Measurements from ENCODE around the gene PLEKHN1.
"Not testable (repeated sequence)": the region's sequence is repeated elsewhere in the genome, so short reads cannot be mapped to it uniquely, and the experiment has no call there.

PLEKHN1 gene

GRCh38 chr1:1013105-1013921 lies 47.0 kb downstream of the PLEKHN1 start, which contains the start of gene ISG15:
TSS of gene ISG15 (plus strand) at chr1:1013497. CDS start at chr1:1013574, 77 bp downstream.
- H3K4me3 ChIP-seq (ENCODE audit: low read depth, low read length) = peak within 1 kb of the TSS; percentile 85
- peak; percentile 78 for DNase-seq
- H3K36me3 ChIP-seq = no peaks in the 10 kb centered on the region
- H3K27me3 ChIP-seq = no peaks in the 10 kb centered on the region
- peaks cover 5% of the 10 kb centered on the region; the same call in 1 of the 2 replicates for H3K4me1 ChIP-seq
- no peaks in the 10 kb centered on the region for H3K9me3 ChIP-seq
- TF ChIP-seq, protein P1, sequence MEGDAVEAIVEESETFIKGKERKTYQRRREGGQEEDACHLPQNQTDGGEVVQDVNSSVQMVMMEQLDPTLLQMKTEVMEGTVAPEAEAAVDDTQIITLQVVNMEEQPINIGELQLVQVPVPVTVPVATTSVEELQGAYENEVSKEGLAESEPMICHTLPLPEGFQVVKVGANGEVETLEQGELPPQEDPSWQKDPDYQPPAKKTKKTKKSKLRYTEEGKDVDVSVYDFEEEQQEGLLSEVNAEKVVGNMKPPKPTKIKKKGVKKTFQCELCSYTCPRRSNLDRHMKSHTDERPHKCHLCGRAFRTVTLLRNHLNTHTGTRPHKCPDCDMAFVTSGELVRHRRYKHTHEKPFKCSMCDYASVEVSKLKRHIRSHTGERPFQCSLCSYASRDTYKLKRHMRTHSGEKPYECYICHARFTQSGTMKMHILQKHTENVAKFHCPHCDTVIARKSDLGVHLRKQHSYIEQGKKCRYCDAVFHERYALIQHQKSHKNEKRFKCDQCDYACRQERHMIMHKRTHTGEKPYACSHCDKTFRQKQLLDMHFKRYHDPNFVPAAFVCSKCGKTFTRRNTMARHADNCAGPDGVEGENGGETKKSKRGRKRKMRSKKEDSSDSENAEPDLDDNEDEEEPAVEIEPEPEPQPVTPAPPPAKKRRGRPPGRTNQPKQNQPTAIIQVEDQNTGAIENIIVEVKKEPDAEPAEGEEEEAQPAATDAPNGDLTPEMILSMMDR (IDR thresholded peaks at IDR 0.05; ENCODE audit: low read depth, low read length) = no peak

DNA sequence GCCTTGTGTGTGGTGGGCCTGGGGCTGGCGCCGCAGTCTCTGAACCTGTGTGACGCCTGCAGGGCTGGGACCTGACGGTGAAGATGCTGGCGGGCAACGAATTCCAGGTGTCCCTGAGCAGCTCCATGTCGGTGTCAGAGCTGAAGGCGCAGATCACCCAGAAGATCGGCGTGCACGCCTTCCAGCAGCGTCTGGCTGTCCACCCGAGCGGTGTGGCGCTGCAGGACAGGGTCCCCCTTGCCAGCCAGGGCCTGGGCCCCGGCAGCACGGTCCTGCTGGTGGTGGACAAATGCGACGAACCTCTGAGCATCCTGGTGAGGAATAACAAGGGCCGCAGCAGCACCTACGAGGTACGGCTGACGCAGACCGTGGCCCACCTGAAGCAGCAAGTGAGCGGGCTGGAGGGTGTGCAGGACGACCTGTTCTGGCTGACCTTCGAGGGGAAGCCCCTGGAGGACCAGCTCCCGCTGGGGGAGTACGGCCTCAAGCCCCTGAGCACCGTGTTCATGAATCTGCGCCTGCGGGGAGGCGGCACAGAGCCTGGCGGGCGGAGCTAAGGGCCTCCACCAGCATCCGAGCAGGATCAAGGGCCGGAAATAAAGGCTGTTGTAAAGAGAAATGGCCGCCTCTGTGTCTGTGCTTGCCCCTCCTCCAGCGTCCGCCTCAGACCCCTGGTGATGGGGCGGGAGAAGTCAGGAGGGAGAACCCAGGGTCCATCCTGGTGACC lies 47.8 kb downstream of the PLEKHN1 start:
- Histone ChIP-seq H3K27me3 (no peaks in the 10 kb centered on the region), H3K9me3 (no peaks in the 10 kb centered on the region), H3K4me1 (peaks cover 5% of the 10 kb centered on the region; the same call in 1 of the 2 replicates), H3K36me3 (no peaks in the 10 kb centered on the region), H3K4me3 (ENCODE audit: low read depth, low read length) (peak overlapping the region; percentile 85)
- TF ChIP-seq, protein P1 (IDR thresholded peaks at IDR 0.05; ENCODE audit: low read depth, low read length) = no peak
- no peak for DNase-seq

GRCh38 chr1:1014799-1015681 lies 48.8 kb downstream of the PLEKHN1 start:
- peak; percentile 43 for DNase-seq
- no peak overlapping the region for H3K4me3 ChIP-seq (ENCODE audit: low read depth, low read length)

DNA sequence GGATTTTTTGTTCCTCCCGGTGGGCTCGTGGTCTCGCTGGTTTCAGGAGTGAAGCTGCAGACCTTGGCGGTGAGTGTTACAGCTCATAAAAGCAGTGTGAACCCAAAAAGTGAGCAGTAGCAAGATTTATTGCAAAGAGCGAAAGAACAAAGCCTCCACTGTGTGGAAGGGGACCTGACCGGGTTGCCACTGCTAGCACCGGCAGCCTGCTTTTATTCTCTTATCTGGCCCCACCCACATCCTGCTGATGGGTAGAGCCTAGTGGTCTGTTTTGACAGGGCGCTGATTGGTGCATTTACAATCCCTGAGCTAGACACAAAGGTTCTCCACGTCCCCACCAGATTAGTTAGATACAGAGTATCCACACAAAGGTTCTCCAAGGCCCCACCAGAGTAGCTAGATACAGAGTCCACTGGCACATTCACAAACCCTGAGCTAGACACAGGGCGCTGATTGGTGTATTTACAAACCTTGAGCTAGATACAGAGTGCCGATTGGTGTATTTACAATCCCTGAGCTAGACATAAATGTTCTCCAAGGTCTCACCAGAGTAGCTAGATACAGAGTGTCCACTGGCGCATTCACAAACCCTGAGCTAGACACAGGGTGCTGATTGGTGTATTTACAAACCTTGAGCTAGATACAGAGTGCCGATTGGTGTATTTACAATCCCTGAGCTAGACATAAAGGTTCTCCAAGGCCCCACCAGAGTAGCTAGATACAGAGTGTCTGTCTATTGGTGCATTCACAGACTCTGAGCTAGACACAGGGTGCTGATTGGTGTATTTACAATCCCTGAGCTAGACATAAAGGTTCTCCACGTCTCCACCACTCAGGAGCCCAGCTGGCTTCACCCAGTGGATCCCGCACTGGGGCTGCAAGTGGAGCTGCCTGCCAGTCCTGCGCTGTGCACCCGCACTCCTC lies 51.4 kb downstream of the PLEKHN1 start:
- Histone ChIP-seq H3K27me3 (peaks cover 10% of the 10 kb centered on the region; the same call in 1 of the 2 replicates), H3K4me1 (peaks cover 11% of the 10 kb centered on the region)
- not testable (repeated sequence) for DNase-seq; H3K4me3 ChIP-seq (ENCODE audit: low read depth, low read length); H3K9me3 ChIP-seq; H3K36me3 ChIP-seq

More at GRCh38 chr1:1014799-1015681, 48.8 kb downstream of the PLEKHN1 start:
- peaks cover under 1% of the 10 kb centered on the region; the same call in 1 of the 2 replicates for H3K27me3 ChIP-seq
- H3K4me1 ChIP-seq = peaks cover 5% of the 10 kb centered on the region; the same call in 1 of the 2 replicates
- TF ChIP-seq, protein P1 (IDR thresholded peaks at IDR 0.05; ENCODE audit: low read depth, low read length) = peak; percentile 43
- H3K36me3 ChIP-seq = no peaks in the 10 kb centered on the region
- no peaks in the 10 kb centered on the region for H3K9me3 ChIP-seq

- DNase-seq; H3K9me3 ChIP-seq; H3K36me3 ChIP-seq; H3K4me3 ChIP-seq (ENCODE audit: low read depth, low read length): not testable (repeated sequence)
- H3K4me1 ChIP-seq = peaks cover 11% of the 10 kb centered on the region
- H3K27me3 ChIP-seq = peaks cover 10% of the 10 kb centered on the region; the same call in 1 of the 2 replicates
Observed at GRCh38 chr1:1018321-1018685, 52.0 kb downstream of the PLEKHN1 start.
